ENCODE data around the gene RPP38.

The RPP38 gene

GRCh38 chr10:15113766-15114165 lies 16.6 kb downstream of the RPP38 start:
- DNase-seq, result no peak

- no peak for DNase-seq
Observed at GRCh38 chr10:15116225-15116624, 19.1 kb downstream of the RPP38 start.

GRCh38 chr10:15118615-15119014 lies 21.5 kb downstream of the RPP38 start:
- no peak for DNase-seq

- no peak for DNase-seq
Observed at GRCh38 chr10:15120523-15120922, 23.4 kb downstream of the RPP38 start.

GRCh38 chr10:15121707-15122106 lies 24.6 kb downstream of the RPP38 start:
- DNase-seq, result no peak

GRCh38 chr10:15122477-15123030 lies 25.4 kb downstream of the RPP38 start:
- DNase-seq, result peak; percentile 43

- DNase-seq, result peak; percentile 74
Observed at GRCh38 chr10:15123749-15124184, 26.6 kb downstream of the RPP38 start.

- DNase-seq, result no peak
Observed at GRCh38 chr10:15124190-15124589, 27.0 kb downstream of the RPP38 start.

GRCh38 chr10:15124908-15125307 lies 27.8 kb downstream of the RPP38 start:
- no peak for DNase-seq

- DNase-seq, result no peak
Observed at GRCh38 chr10:15131330-15131729, 34.2 kb downstream of the RPP38 start.

GRCh38 chr10:15136129-15137035 lies 39.2 kb downstream of the RPP38 start:
- DNase-seq, result no peak

- no peak for DNase-seq
Observed at GRCh38 chr10:15137036-15137359, 39.8 kb downstream of the RPP38 start.

GRCh38 chr10:15137636-15138035 lies 40.5 kb downstream of the RPP38 start:
- DNase-seq, result no peak

GRCh38 chr10:15140698-15141097 lies 43.5 kb downstream of the RPP38 start:
- no peak for DNase-seq

GRCh38 chr10:15141136-15142054 lies 44.2 kb downstream of the RPP38 start:
- peak; percentile 25 for DNase-seq

- DNase-seq, result no peak
Observed at GRCh38 chr10:15144788-15145187, 47.6 kb downstream of the RPP38 start.

- DNase-seq, result no peak
Observed at GRCh38 chr10:15146366-15146765, 49.2 kb downstream of the RPP38 start.

GRCh38 chr10:15147594-15148392 lies 50.6 kb downstream of the RPP38 start:
- no peak for DNase-seq

GRCh38 chr10:15149042-15149771 lies 52.1 kb downstream of the RPP38 start:
- DNase-seq, result no peak

GRCh38 chr10:15150563-15150962 lies 53.4 kb downstream of the RPP38 start:
- no peak for DNase-seq

GRCh38 chr10:15152556-15152955 lies 55.4 kb downstream of the RPP38 start:
- DNase-seq, result no peak
